Renal pelvis (tissue), 4 donors: ENCODE data around the gene ELAVL3. TPM values are rescaled to one million over a fixed set of nuclear protein-coding genes. Genes with fewer than 3 reads are reported as not detected.
"Not testable (repeated sequence)": the region's sequence is repeated elsewhere in the genome, so short reads cannot be mapped to it uniquely, and the experiment has no call there.

Experiments used
- DNase-seq: peaks from one replicate; pipeline ENCODE4 v3.0.0-alpha.2; 2013
- polyA plus RNA-seq, 3 donors: library from polyadenylated mRNA; unstranded; fragments of 120-200 nt; gene quantifications; one replicate each; pipeline ENCODE4 v1.2.1, GENCODE V29; 2013; ENCODE audit not compliant: insufficient read length in 3 of 3

Gene ELAVL3
- polyA plus RNA-seq, 3 donors = 0.12 to 0.47 (median 0.34) TPM

- not testable (repeated sequence) for DNase-seq
These were observed 74.1 kb downstream of the ELAVL3 start for GRCh38 chr19:11406703-11407236.

GRCh38 chr19:11405846-11406643 is 74.8 kb downstream of the ELAVL3 start:
- no peak for DNase-seq

GRCh38 chr19:11404588-11405222 is 76.1 kb downstream of the ELAVL3 start:
- DNase-seq = no peak

GRCh38 chr19:11401808-11402543 is 78.9 kb downstream of the ELAVL3 start:
- no peak for DNase-seq

Other genes starting within 250 kb of the ELAVL3 start
- under 1 TPM; 0.19 to 0.96 (median 0.74) TPM for gene ANGPTL8, start 241.4 kb downstream of the ELAVL3 start, polyA plus RNA-seq
- gene DOCK6, start 218.5 kb downstream of the ELAVL3 start, polyA plus RNA-seq = 10 to 100 TPM; 49.6 to 69.8 (median 67.7) TPM
- not detected for gene TSPAN16, start 184.9 kb downstream of the ELAVL3 start, polyA plus RNA-seq
- 10 to 100 TPM; 16.8 to 18.1 (median 17.3) TPM for gene RAB3D, start 141.4 kb downstream of the ELAVL3 start, polyA plus RNA-seq
- 100 to 1,000 TPM; 144 to 158 (median 156) TPM for gene TMEM205, start 134.8 kb downstream of the ELAVL3 start, polyA plus RNA-seq
- 10 to 100 TPM; 25.6 to 38.3 (median 33.2) TPM for gene CCDC159, start 134.5 kb downstream of the ELAVL3 start, polyA plus RNA-seq
- 10 to 100 TPM; 13.6 to 16.0 (median 15.9) TPM for gene PLPPR2, start 125.6 kb downstream of the ELAVL3 start, polyA plus RNA-seq
- gene SWSAP1, start 106.4 kb downstream of the ELAVL3 start, polyA plus RNA-seq = 1 to 10 TPM; 3.8 to 4.1 (median 3.8) TPM
- 10 to 100 TPM; 23.7 to 39.3 (median 36.7) TPM for gene EPOR, start 96.7 kb downstream of the ELAVL3 start, polyA plus RNA-seq
- gene RGL3, start 61.7 kb downstream of the ELAVL3 start, polyA plus RNA-seq = 100 to 1,000 TPM in 2 of 3 donors, 10 to 100 TPM in 1; 67.6 to 137 (median 119) TPM
- 1 to 10 TPM; 2.0 to 2.3 (median 2.1) TPM for gene ODAD3, start 45.9 kb downstream of the ELAVL3 start, polyA plus RNA-seq
- gene PRKCSH, start 45.4 kb downstream of the ELAVL3 start, polyA plus RNA-seq = 100 to 1,000 TPM; 325 to 395 (median 363) TPM
- gene ZNF653, start 24.8 kb upstream of the ELAVL3 start, polyA plus RNA-seq = 10 to 100 TPM; 10.4 to 11.2 (median 11.0) TPM
- 10 to 100 TPM; 41.8 to 49.0 (median 46.3) TPM for gene ECSIT, start 48.1 kb upstream of the ELAVL3 start, polyA plus RNA-seq
- gene CNN1, start 57.8 kb upstream of the ELAVL3 start, polyA plus RNA-seq = 1 to 10 TPM; 3.3 to 4.7 (median 4.5) TPM
- 10 to 100 TPM; 54.3 to 58.0 (median 57.1) TPM for gene ELOF1, start 78.2 kb upstream of the ELAVL3 start, polyA plus RNA-seq
- gene ACP5, start 96.6 kb upstream of the ELAVL3 start, polyA plus RNA-seq = 10 to 100 TPM; 12.8 to 14.9 (median 13.4) TPM
- 10 to 100 TPM; 39.3 to 43.3 (median 40.8) TPM for gene ZNF627, start 116.4 kb upstream of the ELAVL3 start, polyA plus RNA-seq